Activated CD4-positive, CD25-positive, alpha-beta regulatory T cell treated with anti-CD3 and anti-CD28 coated beads, Interleukin-2, amount 50 U/mL, for 24 hours (primary cell): Measurements from ENCODE around the gene COL6A3.
"Not testable (repeated sequence)": the region's sequence is repeated elsewhere in the genome, so short reads cannot be mapped to it uniquely, and the experiment has no call there.

Experiments
- ATAC-seq, 2 donors: fragments of 150-1000 bp; cut with Tn5 transposase; one replicate each; pipeline ENCODE4 v1.10.0; 2021; ENCODE audit warnings: mild to moderate bottlenecking in 1 of 2, moderate library complexity in 1 of 2

Gene COL6A3

DNA sequence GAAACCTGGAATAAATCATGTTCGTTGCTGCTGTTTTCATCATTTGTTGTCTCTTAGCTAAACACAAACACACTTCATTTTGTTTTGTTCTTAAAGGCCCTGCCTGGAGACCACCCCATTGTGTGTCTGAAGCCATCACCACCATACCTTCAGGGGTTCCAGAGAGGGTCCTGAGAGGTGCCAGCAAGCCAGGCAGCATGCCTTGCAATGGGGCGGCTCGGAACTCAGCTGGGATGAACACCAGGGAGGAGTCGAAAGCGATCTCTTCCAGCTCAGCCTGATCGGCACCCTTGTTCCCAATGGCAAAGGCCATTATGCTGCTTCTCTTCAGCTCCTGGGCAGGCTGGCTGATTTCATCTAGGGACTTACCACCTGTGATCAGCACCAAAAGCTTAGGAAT, 33.2 kb downstream of the COL6A3 start:
- no peak for ATAC-seq

DNA sequence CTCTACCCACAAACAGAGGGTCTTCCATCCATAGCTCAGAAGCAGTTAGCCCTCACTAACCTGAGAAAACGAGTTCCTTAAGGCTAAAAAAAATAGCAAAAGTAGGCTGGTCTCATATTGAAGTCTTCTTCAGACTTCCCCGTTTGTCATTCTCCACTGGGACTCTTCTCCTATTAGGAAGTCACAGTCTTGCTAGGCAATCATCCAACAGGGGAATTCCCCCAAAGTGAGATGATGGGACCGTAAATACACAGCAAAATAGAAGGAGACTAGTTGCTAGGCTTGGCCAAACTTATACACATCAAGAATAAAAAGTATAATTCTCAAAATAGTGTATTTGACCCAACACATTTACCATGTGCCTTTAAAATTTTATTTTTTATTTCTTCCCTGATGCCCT, 34.3 kb downstream of the COL6A3 start:
- no peak for ATAC-seq

GRCh38 chr2:237378650-237379049, 35.3 kb downstream of the COL6A3 start:
- no peak for ATAC-seq

GRCh38 chr2:237374284-237375060, 39.5 kb downstream of the COL6A3 start:
- ATAC-seq = no peak

- ATAC-seq = no peak
These were observed 42.1 kb downstream of the COL6A3 start for GRCh38 chr2:237371856-237372255.

GRCh38 chr2:237365671-237366070, 48.3 kb downstream of the COL6A3 start:
- no peak for ATAC-seq

DNA sequence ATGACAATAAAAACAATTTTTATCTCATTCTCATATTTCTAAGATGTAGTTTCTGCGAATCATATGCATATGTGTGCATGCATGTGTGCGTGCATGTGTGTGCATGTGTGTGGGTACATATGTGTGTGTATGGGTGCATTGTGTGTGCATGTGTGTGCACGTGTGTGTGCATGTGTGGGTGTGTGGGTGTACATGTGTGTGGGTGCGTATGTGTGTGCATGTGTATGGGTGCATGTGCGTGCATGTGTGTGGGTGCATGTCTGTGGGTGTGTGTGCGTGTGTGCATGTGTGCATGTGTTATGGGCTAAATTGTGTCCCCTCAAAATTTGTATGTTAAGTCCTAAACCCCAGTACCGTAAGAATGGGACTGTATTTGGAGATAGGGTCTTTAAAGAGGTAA, 49.3 kb downstream of the COL6A3 start:
- ATAC-seq = no peak

DNA sequence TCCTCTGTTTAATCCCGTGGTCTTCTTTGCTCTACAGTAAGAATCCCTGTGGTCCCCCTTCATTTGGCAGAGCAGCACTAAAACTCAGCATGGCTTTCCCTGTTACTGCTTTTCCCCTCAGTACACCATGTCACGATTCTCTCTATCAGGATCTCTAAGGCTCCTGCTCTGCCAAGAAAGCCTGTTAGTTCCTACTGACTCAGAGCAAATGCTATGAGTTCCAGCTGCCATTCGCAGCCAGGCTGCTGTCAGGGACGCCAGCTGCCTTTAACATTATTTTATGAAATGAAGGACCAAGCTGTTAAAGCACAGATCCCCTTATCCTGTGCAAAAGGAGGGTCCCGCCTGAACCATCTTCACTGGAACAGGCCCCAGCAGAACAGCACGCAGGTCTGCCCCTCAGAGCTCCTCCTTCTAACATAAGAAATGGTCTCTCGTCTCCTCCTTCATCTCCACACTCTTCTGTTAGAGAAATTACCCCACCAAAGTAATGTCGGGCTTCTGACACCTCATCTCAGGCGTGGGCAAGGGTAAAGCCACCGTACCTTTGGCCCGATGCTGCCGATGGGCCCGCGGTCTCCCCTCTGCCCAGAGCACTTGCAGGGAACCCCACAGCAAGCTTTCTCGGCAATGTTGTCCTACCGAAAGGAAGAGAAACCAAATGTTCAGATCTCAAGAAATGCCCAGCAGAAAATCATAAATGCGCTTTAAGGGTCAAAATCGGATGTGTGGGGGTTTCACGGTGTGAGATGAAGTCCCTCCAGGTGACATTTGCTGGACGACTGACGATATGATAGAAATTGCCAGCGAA, 52.6 kb downstream of the COL6A3 start:
- no peak for ATAC-seq

GRCh38 chr2:237359894-237360780, 53.8 kb downstream of the COL6A3 start:
- no peak for ATAC-seq

DNA sequence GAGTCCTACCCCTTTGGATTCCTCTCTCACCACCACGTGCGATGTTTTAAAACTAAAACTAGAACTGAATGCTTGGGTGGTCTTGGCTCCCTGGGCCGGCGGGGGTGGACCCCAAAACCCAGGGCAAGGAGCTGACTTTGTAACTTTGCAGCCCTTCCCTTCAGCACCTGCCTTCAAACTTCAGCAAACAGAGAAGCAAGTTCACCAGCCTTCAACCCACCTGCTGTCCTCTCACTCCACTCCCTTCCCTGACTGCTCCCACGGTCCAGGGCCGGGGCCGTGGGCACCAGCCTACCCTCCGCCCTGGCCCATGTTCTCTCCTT, 54.5 kb downstream of the COL6A3 start:
- ATAC-seq = no peak

GRCh38 chr2:237358721-237359517, 55.0 kb downstream of the COL6A3 start:
- no peak for ATAC-seq

- ATAC-seq = no peak
These were observed 58.3 kb downstream of the COL6A3 start for GRCh38 chr2:237355701-237356100.

DNA sequence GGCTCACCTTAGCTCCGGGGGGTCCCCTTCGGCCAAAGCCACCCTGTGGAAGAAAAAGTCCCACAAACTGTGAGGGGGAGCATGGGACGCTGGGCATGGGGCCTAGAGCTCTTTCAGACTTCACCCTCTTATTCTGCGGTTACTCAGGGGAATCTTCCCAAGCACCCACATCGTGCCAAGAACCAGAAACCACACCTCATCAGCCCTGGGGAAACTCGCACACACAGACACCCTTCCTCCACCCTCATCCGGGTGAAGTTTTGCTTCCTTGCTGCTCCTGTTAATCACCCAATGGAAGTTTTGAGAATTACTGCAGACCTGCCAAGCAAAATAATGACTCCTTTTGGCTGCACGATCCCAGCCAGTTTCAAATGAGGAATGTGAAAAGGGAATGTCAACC, 59.1 kb downstream of the COL6A3 start:
- no peak for ATAC-seq

DNA sequence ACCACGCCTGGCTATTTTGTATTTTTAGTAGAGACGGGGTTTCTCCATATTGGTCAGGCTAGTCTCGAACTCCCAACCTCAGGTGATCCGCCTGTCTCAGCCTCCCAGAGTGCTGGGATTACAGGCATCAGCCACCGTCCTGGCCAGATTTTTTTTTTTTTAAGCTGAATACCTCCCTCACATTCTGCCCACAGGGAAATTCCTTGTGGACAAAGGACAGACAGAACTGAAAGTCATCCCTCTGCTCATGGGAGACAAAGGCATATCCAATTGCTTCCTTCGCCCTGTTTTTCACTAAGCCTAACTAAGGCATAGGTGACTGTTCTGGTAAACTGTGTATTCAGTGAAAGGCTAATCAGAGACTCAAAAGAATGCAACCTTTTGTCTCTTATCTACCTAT, 59.8 kb downstream of the COL6A3 start:
- not testable (repeated sequence) for ATAC-seq

GRCh38 chr2:237353215-237353614, 60.7 kb downstream of the COL6A3 start:
- no peak for ATAC-seq

DNA sequence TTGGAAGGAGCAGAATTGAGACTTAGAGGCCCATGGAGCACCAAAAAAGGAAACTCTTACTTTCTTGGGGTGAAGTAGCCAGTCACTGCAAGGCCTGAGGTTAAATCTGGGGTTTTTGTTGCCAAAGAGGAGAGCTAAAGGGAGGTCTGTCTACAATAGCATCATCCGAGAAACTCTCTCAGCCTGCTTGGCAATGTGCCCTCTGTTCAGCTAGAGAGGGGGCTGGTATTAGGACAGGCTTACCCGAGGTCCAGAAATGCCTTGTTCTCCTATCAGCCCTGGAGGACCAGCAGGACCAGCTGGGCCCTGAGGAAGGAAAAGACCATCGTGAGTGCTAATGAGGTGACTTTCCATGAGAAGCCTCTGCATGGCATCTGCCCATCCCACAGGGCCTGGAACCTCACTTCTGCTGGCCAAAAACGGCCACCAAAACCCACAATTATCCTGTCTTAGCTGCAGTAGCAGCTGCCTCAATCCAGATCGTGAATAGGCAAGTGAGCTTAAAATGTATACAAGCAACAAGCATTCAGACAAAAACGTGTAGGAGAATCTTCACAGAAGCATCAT, 61.6 kb downstream of the COL6A3 start:
- no peak for ATAC-seq

- no peak for ATAC-seq
These were observed 62.2 kb downstream of the COL6A3 start for GRCh38 chr2:237351796-237352195.

GRCh38 chr2:237351046-237351445, 62.9 kb downstream of the COL6A3 start:
- ATAC-seq = no peak

- no peak for ATAC-seq
These were observed 63.4 kb downstream of the COL6A3 start for GRCh38 chr2:237350597-237350996.

DNA sequence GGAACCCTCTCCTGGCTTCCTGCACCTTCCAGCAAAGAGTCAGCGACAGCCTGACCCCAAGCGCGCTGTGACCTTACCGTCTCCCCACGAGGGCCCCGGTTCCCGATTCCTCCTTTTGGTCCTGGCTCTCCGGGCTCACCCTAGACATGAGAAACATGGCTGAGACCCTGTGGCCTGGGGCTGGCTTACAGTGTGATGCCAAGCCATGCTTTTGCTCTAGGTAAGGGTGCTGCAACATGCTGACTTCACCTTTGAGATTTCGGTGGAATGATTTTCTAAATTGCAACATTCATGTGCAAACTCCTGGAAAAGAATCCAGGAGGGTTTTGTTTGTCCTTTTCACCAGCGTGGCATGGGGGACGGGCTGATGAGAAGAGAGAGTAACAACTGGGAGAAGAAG, 63.9 kb downstream of the COL6A3 start:
- ATAC-seq = no peak

GRCh38 chr2:237348281-237348865, 65.6 kb downstream of the COL6A3 start:
- no peak for ATAC-seq
